ENCODE measurements around the gene NAA10.

NAA10 gene

DNA sequence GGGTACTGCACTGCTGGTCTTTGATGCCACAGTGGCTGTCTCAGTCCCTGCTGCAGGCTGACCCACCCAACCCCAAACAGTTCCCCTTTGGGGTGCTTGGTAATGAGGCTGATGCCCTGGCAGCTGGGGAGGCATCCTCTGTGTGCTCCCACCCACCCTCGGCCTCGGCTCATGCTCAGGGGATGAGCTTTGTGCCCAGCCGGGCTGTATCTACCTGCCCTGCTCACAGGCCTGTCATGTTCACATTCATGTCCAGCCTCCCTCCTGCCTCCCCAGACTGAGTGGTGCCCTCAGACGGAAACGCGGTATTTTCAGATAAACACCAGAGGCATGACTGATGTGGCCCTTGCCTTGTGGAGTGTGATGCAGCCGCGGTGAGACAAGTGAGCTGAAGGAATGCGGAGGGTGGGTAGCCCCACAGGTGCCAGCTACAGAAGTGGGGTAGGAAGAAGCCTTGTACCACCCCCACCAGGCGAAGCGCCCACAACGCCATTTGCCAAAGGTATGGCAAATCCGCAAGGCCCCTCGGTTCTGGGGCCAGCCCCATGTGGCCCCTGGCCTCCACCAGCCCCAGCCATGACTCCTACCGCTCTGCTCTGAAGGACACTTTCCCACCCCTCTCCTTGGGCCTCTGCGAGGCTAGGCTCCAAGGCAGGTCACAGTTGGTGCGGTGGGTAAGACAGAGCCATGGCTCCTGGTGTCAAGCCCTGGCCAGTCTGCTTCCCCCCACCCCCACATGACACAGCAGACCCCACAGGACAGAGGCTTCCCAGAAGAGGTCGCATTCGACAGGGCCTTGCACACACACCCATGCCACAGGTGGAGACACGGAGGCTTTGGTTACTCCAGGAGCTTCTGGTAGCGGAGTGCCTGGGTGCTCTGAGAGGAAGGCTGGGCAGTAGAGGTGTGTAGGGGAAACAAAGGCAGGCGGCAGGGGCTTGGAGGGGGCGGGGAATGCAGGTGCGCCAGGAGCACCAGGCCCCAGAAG lies 11.4 kb upstream of the NAA10 start:
- Histone ChIP-seq H3K36me3 (ENCODE audit: control insufficient read depth, insufficient read depth, low read length) (peaks cover 44% of the 10 kb centered on the region), H3K27me3 (ENCODE audit: control insufficient read depth, insufficient read depth, low read length) (no peaks in the 10 kb centered on the region), H3K9me3 (ENCODE audit: control insufficient read depth, insufficient read depth, low read depth, low read length) (no peaks in the 10 kb centered on the region; the same call in 1 of the 2 replicates), H3K9ac (ENCODE audit: low read length) (no peak overlapping the region), H3K4me3 (ENCODE audit: low read depth, low read length) (no peak overlapping the region), H3K27ac (ENCODE audit: low read depth, low read length) (no peak overlapping the region), H3K4me1 (ENCODE audit: control insufficient read depth, insufficient read depth, low read length) (peaks cover 53% of the 10 kb centered on the region; the same call in 1 of the 2 replicates)

DNA sequence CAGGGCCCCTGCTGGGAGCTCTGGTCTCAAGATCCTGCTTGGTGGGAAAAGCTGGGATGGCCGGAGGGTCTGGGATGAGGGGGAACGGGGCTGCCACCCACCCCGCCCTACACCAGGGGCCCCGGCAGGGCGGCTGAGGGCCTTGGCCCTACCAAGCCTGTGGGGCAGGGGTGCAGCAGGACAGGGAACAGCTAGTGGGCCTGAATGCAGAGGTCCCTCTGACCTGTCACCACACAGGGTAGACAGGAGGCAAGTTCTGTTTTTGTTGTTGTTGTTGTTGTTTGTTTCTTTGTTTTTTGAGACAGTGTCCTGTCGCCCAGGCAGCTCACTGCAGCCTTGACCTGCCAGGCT lies 9.9 kb upstream of the NAA10 start:
- Histone ChIP-seq H3K27ac (ENCODE audit: low read depth, low read length) (no peak overlapping the region), H3K27me3 (ENCODE audit: control insufficient read depth, insufficient read depth, low read length) (no peaks in the 10 kb centered on the region), H3K9me3 (ENCODE audit: control insufficient read depth, insufficient read depth, low read depth, low read length) (no peaks in the 10 kb centered on the region; the same call in 1 of the 2 replicates), H3K36me3 (ENCODE audit: control insufficient read depth, insufficient read depth, low read length) (peaks cover 29% of the 10 kb centered on the region), H3K4me3 (ENCODE audit: low read depth, low read length) (peak overlapping the region; percentile 60; the same call in 1 of the 2 replicates), H3K4me1 (ENCODE audit: control insufficient read depth, insufficient read depth, low read length) (peaks cover 63% of the 10 kb centered on the region; the same call in 1 of the 2 replicates), H3K9ac (ENCODE audit: low read length) (no peak overlapping the region)

DNA sequence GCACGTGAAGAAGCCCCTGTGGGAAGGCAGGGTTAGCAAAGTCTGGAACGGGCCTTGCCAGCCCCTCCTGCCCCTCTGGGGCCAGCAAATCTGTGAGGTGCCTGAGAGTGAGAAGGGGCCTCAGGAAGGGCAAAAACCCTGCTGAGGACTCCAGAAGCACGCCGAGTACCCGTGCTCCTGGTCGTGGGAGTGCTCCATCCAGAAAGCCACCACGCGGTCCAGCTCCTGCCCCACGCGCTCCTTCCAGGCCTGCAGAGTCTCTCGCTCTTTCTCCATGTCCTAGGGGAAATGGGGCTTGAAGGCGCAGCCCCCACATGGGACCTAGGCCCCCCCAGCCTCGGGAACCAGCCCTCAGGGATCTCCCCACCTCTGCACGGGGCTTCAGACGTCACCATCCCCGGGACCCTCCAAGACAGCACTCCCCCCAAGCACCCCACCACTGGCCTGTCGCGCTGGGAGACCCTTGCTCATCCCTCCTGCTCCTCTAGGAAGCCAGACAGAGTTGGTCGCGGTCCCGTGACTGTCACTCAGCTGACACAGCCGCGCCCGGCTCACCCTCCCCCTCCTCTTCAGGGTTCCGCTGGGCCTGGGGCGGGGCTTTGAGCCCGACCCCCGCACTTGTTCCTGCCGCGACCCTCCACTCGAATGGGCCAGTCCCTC lies 9.4 kb upstream of the NAA10 start, which contains the start of gene RENBP:
TSS of gene RENBP (minus strand) at position 504 of the 660 bp plus-strand sequence. CDS start at position 471, 33 bp downstream.
- Histone ChIP-seq H3K27ac (ENCODE audit: low read depth, low read length) (peak within 1 kb of the TSS; percentile 70; the same call in 1 of the 2 replicates), H3K4me3 (ENCODE audit: low read depth, low read length) (peak within 1 kb of the TSS; percentile 60), H3K4me1 (ENCODE audit: control insufficient read depth, insufficient read depth, low read length) (peaks cover 63% of the 10 kb centered on the region; the same call in 1 of the 2 replicates), H3K9me3 (ENCODE audit: control insufficient read depth, insufficient read depth, low read depth, low read length) (no peaks in the 10 kb centered on the region; the same call in 1 of the 2 replicates), H3K9ac (ENCODE audit: low read length) (peak within 1 kb of the TSS; percentile 79), H3K36me3 (ENCODE audit: control insufficient read depth, insufficient read depth, low read length) (peaks cover 24% of the 10 kb centered on the region), H3K27me3 (ENCODE audit: control insufficient read depth, insufficient read depth, low read length) (no peaks in the 10 kb centered on the region)

GRCh38 chrX:153941336-153942252 lies 6.8 kb upstream of the NAA10 start:
- H3K4me1 ChIP-seq (ENCODE audit: control insufficient read depth, insufficient read depth, low read length): peaks cover 44% of the 10 kb centered on the region; the same call in 1 of the 2 replicates
- H3K27ac ChIP-seq (ENCODE audit: low read depth, low read length): peak overlapping the region; percentile 90; the same call in 1 of the 2 replicates
- H3K9ac ChIP-seq (ENCODE audit: low read length): peak overlapping the region; percentile 86
- no peaks in the 10 kb centered on the region; the same call in 1 of the 2 replicates for H3K9me3 ChIP-seq (ENCODE audit: control insufficient read depth, insufficient read depth, low read depth, low read length)
- peak overlapping the region; percentile 41 for H3K4me3 ChIP-seq (ENCODE audit: low read depth, low read length)
- peaks cover 14% of the 10 kb centered on the region; the same call in 1 of the 2 replicates for H3K36me3 ChIP-seq (ENCODE audit: control insufficient read depth, insufficient read depth, low read length)
- no peaks in the 10 kb centered on the region for H3K27me3 ChIP-seq (ENCODE audit: control insufficient read depth, insufficient read depth, low read length)

- Histone ChIP-seq H3K27ac (ENCODE audit: low read depth, low read length) (no peak overlapping the region), H3K4me1 (ENCODE audit: control insufficient read depth, insufficient read depth, low read length) (peaks cover 49% of the 10 kb centered on the region; the same call in 1 of the 2 replicates), H3K27me3 (ENCODE audit: control insufficient read depth, insufficient read depth, low read length) (no peaks in the 10 kb centered on the region), H3K36me3 (ENCODE audit: control insufficient read depth, insufficient read depth, low read length) (peaks cover 7% of the 10 kb centered on the region; the same call in 1 of the 2 replicates), H3K9ac (ENCODE audit: low read length) (no peak overlapping the region), H3K9me3 (ENCODE audit: control insufficient read depth, insufficient read depth, low read depth, low read length) (no peaks in the 10 kb centered on the region; the same call in 1 of the 2 replicates), H3K4me3 (ENCODE audit: low read depth, low read length) (peak overlapping the region; percentile 1; the same call in 1 of the 2 replicates)
These were observed 4.7 kb upstream of the NAA10 start for GRCh38 chrX:153939573-153939972.

- no peak overlapping the region for H3K9ac ChIP-seq (ENCODE audit: low read length)
- no peaks in the 10 kb centered on the region; the same call in 1 of the 2 replicates for H3K9me3 ChIP-seq (ENCODE audit: control insufficient read depth, insufficient read depth, low read depth, low read length)
- H3K36me3 ChIP-seq (ENCODE audit: control insufficient read depth, insufficient read depth, low read length): peaks cover 2% of the 10 kb centered on the region; the same call in 1 of the 2 replicates
- H3K4me1 ChIP-seq (ENCODE audit: control insufficient read depth, insufficient read depth, low read length): peaks cover 42% of the 10 kb centered on the region; the same call in 1 of the 2 replicates
- H3K27me3 ChIP-seq (ENCODE audit: control insufficient read depth, insufficient read depth, low read length): no peaks in the 10 kb centered on the region
- H3K4me3 ChIP-seq (ENCODE audit: low read depth, low read length): no peak overlapping the region
- H3K27ac ChIP-seq (ENCODE audit: low read depth, low read length): no peak overlapping the region
These were observed 3.5 kb upstream of the NAA10 start for GRCh38 chrX:153938226-153938786.

GRCh38 chrX:153937056-153937455 lies 2.2 kb upstream of the NAA10 start:
- Histone ChIP-seq H3K27ac (ENCODE audit: low read depth, low read length) (no peak overlapping the region), H3K9me3 (ENCODE audit: control insufficient read depth, insufficient read depth, low read depth, low read length) (no peaks in the 10 kb centered on the region; the same call in 1 of the 2 replicates), H3K4me3 (ENCODE audit: low read depth, low read length) (no peak overlapping the region), H3K27me3 (ENCODE audit: control insufficient read depth, insufficient read depth, low read length) (no peaks in the 10 kb centered on the region), H3K9ac (ENCODE audit: low read length) (no peak overlapping the region), H3K36me3 (ENCODE audit: control insufficient read depth, insufficient read depth, low read length) (peaks cover 13% of the 10 kb centered on the region), H3K4me1 (ENCODE audit: control insufficient read depth, insufficient read depth, low read length) (peaks cover 32% of the 10 kb centered on the region; the same call in 1 of the 2 replicates)

GRCh38 chrX:153935326-153935851 lies 552 bp upstream of the NAA10 start:
- Histone ChIP-seq H3K4me3 (ENCODE audit: low read depth, low read length) (peak overlapping the region; percentile 52), H3K9ac (ENCODE audit: low read length) (peak overlapping the region; percentile 5), H3K27ac (ENCODE audit: low read depth, low read length) (no peak overlapping the region), H3K27me3 (ENCODE audit: control insufficient read depth, insufficient read depth, low read length) (no peaks in the 10 kb centered on the region), H3K36me3 (ENCODE audit: control insufficient read depth, insufficient read depth, low read length) (peaks cover 29% of the 10 kb centered on the region), H3K9me3 (ENCODE audit: control insufficient read depth, insufficient read depth, low read depth, low read length) (peaks cover 6% of the 10 kb centered on the region; the same call in 1 of the 2 replicates), H3K4me1 (ENCODE audit: control insufficient read depth, insufficient read depth, low read length) (peaks cover 22% of the 10 kb centered on the region; the same call in 1 of the 2 replicates)

DNA sequence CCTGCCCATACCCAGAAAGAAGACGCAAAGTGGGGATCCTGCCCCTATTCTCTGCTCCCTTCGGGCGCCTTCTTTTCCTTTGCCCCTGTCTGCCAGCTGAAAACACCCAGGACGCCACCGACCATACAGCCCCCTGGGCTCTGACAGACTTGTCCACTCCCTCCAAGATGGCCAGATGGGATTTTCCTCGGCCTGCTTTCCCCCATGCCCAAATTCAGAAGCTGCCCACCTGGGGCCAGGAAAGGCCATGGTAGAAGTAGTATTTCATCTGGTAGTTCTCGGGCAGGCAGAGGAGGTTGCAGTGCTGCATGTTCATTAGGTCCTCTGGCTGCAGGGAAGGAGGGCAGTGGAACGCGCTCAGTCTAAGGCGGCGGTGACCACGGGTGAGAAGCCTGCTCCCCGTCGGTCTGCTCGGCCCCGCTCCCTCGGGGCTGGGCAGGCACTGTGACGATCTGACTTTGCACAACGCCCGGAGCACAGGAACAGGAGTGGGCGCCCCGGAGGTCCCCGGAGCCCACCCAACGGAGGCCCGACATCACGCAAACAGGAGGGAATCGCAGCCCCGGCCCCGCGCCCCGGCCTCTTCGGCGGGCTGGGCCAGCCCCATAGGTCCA lies 582 bp downstream of the NAA10 start:
- no peaks in the 10 kb centered on the region for H3K27me3 ChIP-seq (ENCODE audit: control insufficient read depth, insufficient read depth, low read length)
- H3K4me1 ChIP-seq (ENCODE audit: control insufficient read depth, insufficient read depth, low read length): peaks cover 11% of the 10 kb centered on the region; the same call in 1 of the 2 replicates
- peaks cover 9% of the 10 kb centered on the region; the same call in 1 of the 2 replicates for H3K9me3 ChIP-seq (ENCODE audit: control insufficient read depth, insufficient read depth, low read depth, low read length)
- H3K27ac ChIP-seq (ENCODE audit: low read depth, low read length): peak overlapping the region; percentile 34; the same call in 1 of the 2 replicates
- H3K4me3 ChIP-seq (ENCODE audit: low read depth, low read length): peak overlapping the region; percentile 79
- H3K9ac ChIP-seq (ENCODE audit: low read length): peak overlapping the region; percentile 79
- peaks cover 41% of the 10 kb centered on the region for H3K36me3 ChIP-seq (ENCODE audit: control insufficient read depth, insufficient read depth, low read length)
